ENCODE measurements around the gene SHANK1.

SHANK1 gene

GRCh38 chr19:50686310-50687032 is 33.1 kb downstream of the SHANK1 start:
- no peak for DNase-seq (ENCODE audit: low read depth)

- DNase-seq (ENCODE audit: low read depth) = peak; percentile 48
Observed at GRCh38 chr19:50679177-50680125, 40.2 kb downstream of the SHANK1 start.

GRCh38 chr19:50678323-50678722 is 41.3 kb downstream of the SHANK1 start:
- no peak for DNase-seq (ENCODE audit: low read depth)

DNA sequence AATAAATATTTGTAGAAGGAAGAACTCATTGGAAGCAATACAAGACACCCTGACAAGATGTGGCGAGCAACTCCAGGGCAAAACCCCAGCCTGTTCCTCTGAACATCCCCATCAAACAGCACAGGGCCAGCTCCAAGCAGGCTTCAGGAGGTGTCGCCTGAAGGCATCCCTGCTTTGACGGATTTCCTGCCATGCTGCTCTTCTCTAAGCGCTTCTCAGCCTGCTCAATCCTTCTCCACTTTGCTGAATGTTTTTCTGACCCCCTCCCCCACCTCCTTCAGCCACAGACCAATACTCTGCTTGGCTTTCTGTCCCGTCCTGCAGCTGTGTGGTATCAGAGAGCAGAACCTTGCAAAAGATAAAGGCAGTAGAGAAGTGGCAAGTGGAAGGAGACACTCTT is 42.0 kb downstream of the SHANK1 start:
- DNase-seq (ENCODE audit: low read depth) = no peak

DNA sequence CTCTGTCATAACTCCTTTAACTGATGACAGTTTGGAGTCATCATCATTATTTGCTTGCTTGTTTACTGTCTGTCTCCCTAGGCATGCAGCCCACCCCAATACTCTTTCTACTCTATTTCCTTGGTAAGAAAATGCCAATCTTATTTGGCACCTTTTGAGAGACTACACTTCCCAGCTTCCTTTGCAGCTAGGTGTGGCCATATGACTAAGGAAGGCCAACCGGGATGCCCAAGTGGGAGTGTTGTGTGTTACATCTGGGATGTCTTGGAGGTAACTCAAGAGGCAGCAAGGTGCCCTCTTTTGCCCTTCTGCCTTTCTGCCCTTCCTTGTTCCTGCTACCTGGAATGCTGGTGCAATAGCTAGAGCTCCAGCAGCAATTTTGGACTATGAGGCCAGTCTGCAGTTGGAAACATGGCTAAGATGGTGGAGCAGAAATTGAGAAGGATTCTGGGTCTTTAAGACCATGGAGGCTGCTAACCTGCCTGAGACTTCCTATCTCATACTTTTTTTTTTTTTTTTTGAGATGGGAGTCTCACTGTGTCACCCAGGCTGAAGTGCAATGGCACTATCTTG is 42.9 kb downstream of the SHANK1 start:
- no peak for DNase-seq (ENCODE audit: low read depth)

DNA sequence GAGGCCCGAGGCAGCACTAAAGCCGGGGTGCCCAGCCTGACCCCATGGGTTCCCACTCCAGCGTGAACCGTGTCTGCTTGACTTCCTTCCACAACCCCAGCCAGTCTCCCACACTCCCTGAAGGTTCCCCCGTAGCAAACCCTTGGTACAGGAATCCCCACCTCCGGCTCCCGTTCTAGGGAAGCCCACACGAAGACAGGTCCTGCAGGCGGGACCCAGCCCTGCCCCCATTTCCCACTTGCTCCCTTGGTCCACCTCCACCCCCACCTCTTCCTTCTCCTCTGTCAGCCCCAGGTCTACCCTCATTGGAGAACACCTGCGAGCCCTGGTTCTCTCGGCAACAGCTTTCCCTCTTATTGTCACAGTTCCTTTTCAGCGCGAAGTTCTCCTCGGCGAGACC is 46.5 kb downstream of the SHANK1 start:
- no peak for DNase-seq (ENCODE audit: low read depth)

- DNase-seq (ENCODE audit: low read depth) = no peak
Observed at GRCh38 chr19:50670102-50670380, 49.6 kb downstream of the SHANK1 start.

DNA sequence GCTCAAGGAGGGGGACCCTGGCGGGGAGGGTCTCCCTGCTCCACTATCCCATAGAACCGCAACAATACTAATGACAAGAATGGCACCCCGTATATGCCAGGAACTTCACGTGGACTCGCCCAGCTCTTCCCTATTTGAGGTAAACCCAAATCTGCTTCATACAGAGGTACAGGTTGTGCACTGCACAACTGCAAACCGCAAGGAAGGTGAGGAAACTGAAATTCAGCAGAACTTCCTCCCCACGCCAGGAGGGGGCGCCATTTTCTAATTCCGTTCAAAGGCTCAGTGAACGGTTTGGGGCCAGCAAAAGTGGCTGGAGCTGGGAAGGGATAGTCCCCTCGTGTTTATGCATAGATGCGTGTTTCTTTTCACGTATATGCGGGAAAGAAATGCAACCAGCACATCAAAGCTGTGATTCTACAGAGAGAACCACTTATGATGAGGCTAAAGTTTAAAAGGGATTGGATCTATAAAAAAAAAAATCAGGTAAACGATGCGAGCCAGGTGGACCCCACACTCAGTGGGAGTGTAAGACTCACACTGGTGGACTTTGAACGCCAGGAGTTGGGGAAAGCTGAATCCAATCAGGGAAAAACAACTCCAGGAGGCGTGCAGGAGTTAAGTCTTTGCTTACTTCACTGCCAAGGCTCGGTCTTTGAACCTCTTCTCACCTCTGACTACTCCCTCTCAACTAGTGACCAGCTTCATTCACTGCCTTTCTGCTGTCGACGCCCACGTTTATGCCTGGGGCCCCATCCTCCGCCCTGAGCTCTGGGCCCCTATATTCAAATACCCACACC is 50.1 kb downstream of the SHANK1 start:
- DNase-seq (ENCODE audit: low read depth) = no peak

DNA sequence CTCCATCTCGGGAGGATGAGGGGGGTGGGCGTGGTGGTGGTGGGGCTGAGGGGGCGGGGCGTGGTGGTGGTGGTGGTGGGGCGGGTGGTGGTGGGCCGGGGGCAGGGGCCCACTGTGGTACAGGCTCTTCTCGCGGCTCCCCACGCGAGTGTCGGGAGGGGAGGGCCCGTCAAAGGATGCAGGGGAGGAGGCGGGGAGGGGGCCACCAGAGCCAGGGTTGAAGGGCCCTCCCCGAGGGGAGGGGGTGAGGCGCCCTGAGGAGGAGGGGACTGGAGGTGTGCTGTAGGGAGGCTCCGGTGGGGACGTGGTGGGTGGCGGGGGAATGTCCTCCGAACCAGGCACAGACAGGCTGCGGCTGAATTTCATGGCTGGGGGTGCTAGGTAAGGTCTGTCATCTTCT is 50.7 kb downstream of the SHANK1 start:
- DNase-seq (ENCODE audit: low read depth) = no peak

- DNase-seq (ENCODE audit: low read depth) = no peak
Observed at GRCh38 chr19:50668416-50668815, 51.2 kb downstream of the SHANK1 start.

DNA sequence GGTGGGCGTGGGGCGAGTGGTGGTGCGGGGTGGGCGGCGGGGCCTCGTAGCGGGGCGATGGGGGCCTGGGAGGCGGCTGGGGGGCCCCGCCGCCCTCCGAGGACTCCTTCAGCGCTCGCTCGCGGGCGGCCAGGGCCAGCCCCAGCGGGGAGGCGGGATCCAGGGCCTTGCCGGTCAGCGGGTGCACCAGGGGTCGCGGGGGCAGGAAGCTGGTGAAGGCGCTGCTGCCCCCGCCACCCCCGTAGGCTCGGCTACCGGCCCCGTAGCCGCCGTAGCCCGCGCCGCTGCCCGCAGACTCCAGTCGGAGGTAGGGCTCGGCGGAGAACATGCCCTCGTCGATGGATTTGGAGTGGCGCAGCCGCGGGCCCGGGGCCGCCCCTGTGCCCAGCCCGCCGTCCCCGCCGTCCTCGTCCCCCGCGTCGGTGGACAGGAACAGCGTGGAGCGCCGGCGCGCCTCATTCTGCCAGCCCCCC is 51.8 kb downstream of the SHANK1 start:
- no peak for DNase-seq (ENCODE audit: low read depth)

DNA sequence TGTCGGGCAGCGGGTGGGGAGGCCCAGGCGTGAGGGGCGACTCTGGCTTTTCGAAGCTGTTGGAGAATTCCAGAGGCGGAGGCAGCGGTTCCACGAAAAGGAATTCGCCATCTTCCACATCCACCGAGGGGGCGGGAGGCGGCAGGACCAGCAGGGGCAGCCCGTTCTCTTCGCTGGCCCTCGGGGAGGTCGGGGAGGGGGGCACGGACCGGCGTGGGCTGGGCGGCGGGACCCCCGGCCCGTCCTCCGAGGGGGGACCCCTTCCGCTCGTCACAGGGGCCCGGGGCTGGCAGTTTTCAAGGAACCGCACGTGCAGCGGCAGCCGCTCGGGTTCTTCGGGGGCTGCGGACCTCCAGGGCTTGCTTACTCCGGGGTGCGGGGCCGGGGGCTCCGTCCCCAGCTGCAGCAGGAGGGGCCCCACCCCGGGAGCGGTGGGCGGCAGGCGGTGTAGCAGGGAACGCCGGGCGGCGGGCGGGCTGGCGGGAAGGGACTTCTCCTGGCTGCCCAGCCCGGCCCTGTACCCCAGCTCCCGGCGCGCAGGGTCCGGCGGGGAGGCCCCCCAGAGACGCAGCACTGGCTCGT is 52.3 kb downstream of the SHANK1 start:
- no peak for DNase-seq (ENCODE audit: low read depth)

GRCh38 chr19:50666346-50667176 is 53.0 kb downstream of the SHANK1 start:
- no peak for DNase-seq (ENCODE audit: low read depth)

DNA sequence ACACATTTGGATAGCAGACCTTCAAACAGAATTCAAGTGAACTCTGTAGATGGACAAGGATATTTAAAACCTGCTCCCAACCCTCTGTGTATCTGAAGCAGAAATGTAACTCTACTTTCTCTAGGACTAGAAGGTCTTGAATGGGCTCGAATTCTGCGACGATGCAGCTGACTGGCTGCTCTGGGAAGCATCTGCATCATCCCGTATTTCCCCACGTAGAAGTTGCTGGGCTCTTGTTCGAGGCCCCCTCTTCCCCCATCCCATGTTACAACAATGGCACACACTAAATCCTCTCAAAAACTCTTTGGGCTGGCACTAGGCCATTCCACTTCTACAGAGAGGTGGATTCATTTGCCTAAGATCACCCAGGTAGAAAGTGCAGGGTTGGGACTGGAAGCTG is 55.4 kb downstream of the SHANK1 start:
- no peak for DNase-seq (ENCODE audit: low read depth)

GRCh38 chr19:50663482-50663790 is 56.2 kb downstream of the SHANK1 start:
- DNase-seq (ENCODE audit: low read depth) = no peak

- DNase-seq (ENCODE audit: low read depth) = no peak
Observed at GRCh38 chr19:50662651-50663481, 56.7 kb downstream of the SHANK1 start.

DNA sequence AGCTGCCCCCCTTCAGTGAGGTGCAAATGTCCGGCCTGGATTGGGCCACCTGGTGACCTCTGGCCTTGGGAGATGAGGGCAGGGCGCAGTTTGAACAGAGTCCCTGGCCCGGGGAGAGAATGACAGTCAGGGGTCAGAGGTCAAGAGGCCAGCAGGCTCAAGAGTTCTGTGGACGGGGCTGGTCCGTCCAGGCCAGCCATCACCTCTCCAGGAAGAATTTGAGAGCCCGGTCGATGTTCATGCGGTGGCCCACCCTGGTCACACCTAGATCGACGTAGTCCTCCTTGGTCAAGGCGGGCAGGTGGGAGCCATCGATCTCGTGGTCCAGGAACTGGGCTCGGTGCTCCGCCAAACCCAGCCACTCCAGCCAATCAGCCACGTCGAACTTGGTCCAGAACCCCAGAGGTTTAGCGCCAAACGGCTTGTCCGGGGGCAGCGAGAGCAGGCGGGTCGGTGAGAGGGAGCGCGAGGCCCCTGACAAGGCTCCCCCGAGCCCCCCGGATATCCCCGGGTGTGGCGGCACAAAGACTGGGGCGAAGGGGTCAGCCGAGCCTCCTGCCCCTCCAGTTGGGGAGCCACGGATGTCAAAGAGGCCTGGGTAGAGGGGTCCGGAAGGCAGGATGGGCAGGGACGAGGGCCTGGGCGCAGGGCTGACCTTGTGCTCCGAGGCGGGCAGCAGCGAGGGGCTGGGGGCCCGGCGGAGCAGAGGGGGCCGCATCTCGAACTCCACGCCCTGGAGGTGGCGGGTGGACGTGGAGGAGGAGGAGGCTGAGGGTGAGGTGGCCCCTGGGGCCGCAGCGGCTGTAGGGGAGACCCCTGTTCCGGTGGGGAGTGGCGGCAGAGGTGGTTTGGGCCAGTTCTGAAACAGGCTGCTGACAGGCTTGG is 57.6 kb downstream of the SHANK1 start:
- no peak for DNase-seq (ENCODE audit: low read depth)

DNA sequence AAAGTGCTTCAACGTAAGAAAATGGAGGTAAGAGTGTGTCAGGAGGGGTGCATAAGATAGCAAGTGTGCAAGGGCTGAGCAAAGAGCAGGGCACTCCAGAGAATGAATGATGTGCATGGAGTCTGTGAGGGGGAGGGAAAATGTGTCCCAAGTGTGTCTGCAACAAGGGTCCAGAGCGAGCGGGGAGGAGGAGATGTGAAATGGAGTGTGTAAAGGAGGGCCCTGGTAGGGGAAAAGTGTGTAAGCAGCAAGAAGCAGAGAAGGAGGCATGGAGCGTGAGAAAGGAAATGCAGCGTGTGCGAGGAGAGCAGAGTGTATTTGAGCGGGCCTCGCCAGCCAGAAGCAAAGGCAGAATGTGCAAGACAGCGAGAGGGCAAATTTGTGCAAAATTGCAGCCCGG is 58.6 kb downstream of the SHANK1 start:
- DNase-seq (ENCODE audit: low read depth) = no peak

GRCh38 chr19:50660088-50660366 is 59.6 kb downstream of the SHANK1 start:
- no peak for DNase-seq (ENCODE audit: low read depth)
